Endothelial cell (in vitro differentiated cells): ENCODE results near the gene RPA1. TPM values are rescaled to one million over a fixed set of nuclear protein-coding genes. Genes with fewer than 3 reads are reported as not detected.

Experiments
- DNase-seq: peaks from one replicate; pipeline ENCODE4 v3.0.0; 2021; ENCODE audit warnings: low spot score
- H3K27ac Mint-ChIP-seq: one replicate; pipeline ENCODE4 v1.8.0; 2021; ENCODE audit warnings: mixed read lengths, inconsistent platforms; ENCODE audit not compliant: unreplicated experiment
- H3K27me3 Mint-ChIP-seq: one replicate; pipeline ENCODE4 v1.8.0; 2021; ENCODE audit warnings: mild to moderate bottlenecking, moderate library complexity, mixed read lengths, inconsistent platforms; ENCODE audit not compliant: unreplicated experiment
- H3K36me3 Mint-ChIP-seq: one replicate; pipeline ENCODE4 v1.8.0; 2021; ENCODE audit warnings: mild to moderate bottlenecking, low read depth, mixed read lengths, inconsistent platforms; ENCODE audit not compliant: unreplicated experiment
- H3K4me1 Mint-ChIP-seq: one replicate; pipeline ENCODE4 v1.8.0; 2021; ENCODE audit warnings: mild to moderate bottlenecking, mixed read lengths, inconsistent platforms; ENCODE audit not compliant: unreplicated experiment
- H3K4me3 Mint-ChIP-seq: one replicate; pipeline ENCODE4 v1.8.0; 2021; ENCODE audit warnings: mild to moderate bottlenecking, mixed read lengths, inconsistent platforms; ENCODE audit not compliant: unreplicated experiment
- H3K9me3 Mint-ChIP-seq: one replicate; pipeline ENCODE4 v1.8.0; 2021; ENCODE audit warnings: mixed read lengths, inconsistent platforms; ENCODE audit not compliant: unreplicated experiment
- CTCF ChIP-seq: fragments of 200-600 bp; sonication (generic); IDR thresholded peaks from one replicate; pipeline ENCODE4 v1.5.0; 2021; ENCODE audit warnings: antibody characterized with exemption; ENCODE audit not compliant: unreplicated experiment
- total RNA-seq: library from RNA; stranded (reverse); fragmentation: NEBNext Ultra II Directional; extraction: Animal tissue kit (Norgen Biotek cat#: 25700); gene quantifications from one replicate; pipeline ENCODE4 v1.2.1, GENCODE V29; 2021; ENCODE audit not compliant: unreplicated experiment

RPA1 gene
- total RNA-seq, 1 donor from 2014 or later = 105 TPM

- no peaks in the 10 kb centered on the region for H3K4me1 Mint-ChIP-seq
- peaks cover 11% of the 10 kb centered on the region for H3K27me3 Mint-ChIP-seq
- H3K27ac Mint-ChIP-seq = no peak overlapping the region
- H3K4me3 Mint-ChIP-seq = no peak overlapping the region
- no peaks in the 10 kb centered on the region for H3K36me3 Mint-ChIP-seq
- no peak for DNase-seq
- no peaks in the 10 kb centered on the region for H3K9me3 Mint-ChIP-seq
- no peak for TF ChIP-seq CTCF
Measured at GRCh38 chr17:1947229-1947742, 117.5 kb downstream of the RPA1 start.

- no peak for TF ChIP-seq CTCF
- H3K4me3 Mint-ChIP-seq = no peak overlapping the region
- no peaks in the 10 kb centered on the region for H3K4me1 Mint-ChIP-seq
- no peaks in the 10 kb centered on the region for H3K9me3 Mint-ChIP-seq
- peaks cover 11% of the 10 kb centered on the region for H3K27me3 Mint-ChIP-seq
- no peaks in the 10 kb centered on the region for H3K36me3 Mint-ChIP-seq
- DNase-seq = no peak
- H3K27ac Mint-ChIP-seq = no peak overlapping the region
Measured at GRCh38 chr17:1947743-1948516, 118.1 kb downstream of the RPA1 start.

GRCh38 chr17:1948517-1948825 lies 118.7 kb downstream of the RPA1 start:
- DNase-seq = no peak
- no peak overlapping the region for H3K27ac Mint-ChIP-seq
- H3K4me3 Mint-ChIP-seq = no peak overlapping the region
- H3K36me3 Mint-ChIP-seq = no peaks in the 10 kb centered on the region
- no peak for TF ChIP-seq CTCF
- no peaks in the 10 kb centered on the region for H3K4me1 Mint-ChIP-seq
- peaks cover 11% of the 10 kb centered on the region for H3K27me3 Mint-ChIP-seq
- H3K9me3 Mint-ChIP-seq = no peaks in the 10 kb centered on the region

Other genes with a start within 250 kb of the RPA1 start
- gene SLC43A2, start 201.2 kb upstream of the RPA1 start, total RNA-seq = 71.4 TPM
- 289 TPM for gene SCARF1, start 184.3 kb upstream of the RPA1 start, total RNA-seq
- gene RILP, start 180.1 kb upstream of the RPA1 start, total RNA-seq = 14.2 TPM
- 295 TPM for gene PRPF8, start 145.1 kb upstream of the RPA1 start, total RNA-seq
- gene TLCD2, start 119.6 kb upstream of the RPA1 start, total RNA-seq = 4.4 TPM
- gene WDR81, start 105.3 kb upstream of the RPA1 start, total RNA-seq = 20.0 TPM
- gene SERPINF2, start 87.1 kb upstream of the RPA1 start, total RNA-seq = 0.56 TPM
- 0.77 TPM for gene SERPINF1, start 67.9 kb upstream of the RPA1 start, total RNA-seq
- 19.3 TPM for gene SMYD4, start 103 bp upstream of the RPA1 start, total RNA-seq
- gene RTN4RL1, start 195.3 kb downstream of the RPA1 start, total RNA-seq = not detected
- gene DPH1, start 200.1 kb downstream of the RPA1 start, total RNA-seq = 27.1 TPM
- gene OVCA2, start 212.0 kb downstream of the RPA1 start, total RNA-seq = 32.7 TPM
- 0.72 TPM for gene HIC1, start 225.1 kb downstream of the RPA1 start, total RNA-seq